Hepatocyte (in vitro differentiated cells): ENCODE measurements around the gene SIX3.

ENCODE experiments used
- EZH2 ChIP-seq: fragments of 200-600 bp; sonication (generic); IDR thresholded peaks from 2 replicates; pipeline ENCODE4 v1.6.1; 2016; ENCODE audit warnings: antibody characterized with exemption, mild to moderate bottlenecking, borderline replicate concordance
- TF ChIP-seq, protein P1 (sequence below): fragments of 200-600 bp; sonication (generic); IDR thresholded peaks from 2 replicates; pipeline ENCODE4 v1.5.1; 2016; ENCODE audit warnings: antibody characterized with exemption, mild to moderate bottlenecking; ENCODE audit not compliant: poor library complexity

DNA sequence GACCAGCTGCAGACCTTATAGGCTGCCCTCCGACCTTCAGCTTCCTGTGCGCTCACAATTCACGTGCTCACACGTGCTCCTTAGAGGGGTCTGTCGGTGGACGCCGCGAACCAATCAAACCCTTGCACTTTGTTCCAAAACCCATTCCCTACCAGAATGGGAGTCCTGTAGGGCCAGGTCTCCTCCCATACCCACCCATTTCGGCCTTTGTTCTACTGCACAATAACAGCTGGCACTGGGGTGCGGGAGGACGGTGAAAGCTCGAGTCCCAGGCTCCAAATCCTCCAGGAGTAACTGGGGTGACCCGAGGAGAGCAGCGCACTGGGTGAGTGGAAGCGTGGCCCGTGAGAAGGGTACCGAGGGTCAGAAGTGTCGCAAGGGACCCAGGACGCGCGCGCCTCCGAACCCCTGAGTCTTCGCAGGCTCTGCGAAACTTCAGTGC lies 13.0 kb downstream of the SIX3 start:
- no peak for TF ChIP-seq EZH2
- TF ChIP-seq, protein P1, sequence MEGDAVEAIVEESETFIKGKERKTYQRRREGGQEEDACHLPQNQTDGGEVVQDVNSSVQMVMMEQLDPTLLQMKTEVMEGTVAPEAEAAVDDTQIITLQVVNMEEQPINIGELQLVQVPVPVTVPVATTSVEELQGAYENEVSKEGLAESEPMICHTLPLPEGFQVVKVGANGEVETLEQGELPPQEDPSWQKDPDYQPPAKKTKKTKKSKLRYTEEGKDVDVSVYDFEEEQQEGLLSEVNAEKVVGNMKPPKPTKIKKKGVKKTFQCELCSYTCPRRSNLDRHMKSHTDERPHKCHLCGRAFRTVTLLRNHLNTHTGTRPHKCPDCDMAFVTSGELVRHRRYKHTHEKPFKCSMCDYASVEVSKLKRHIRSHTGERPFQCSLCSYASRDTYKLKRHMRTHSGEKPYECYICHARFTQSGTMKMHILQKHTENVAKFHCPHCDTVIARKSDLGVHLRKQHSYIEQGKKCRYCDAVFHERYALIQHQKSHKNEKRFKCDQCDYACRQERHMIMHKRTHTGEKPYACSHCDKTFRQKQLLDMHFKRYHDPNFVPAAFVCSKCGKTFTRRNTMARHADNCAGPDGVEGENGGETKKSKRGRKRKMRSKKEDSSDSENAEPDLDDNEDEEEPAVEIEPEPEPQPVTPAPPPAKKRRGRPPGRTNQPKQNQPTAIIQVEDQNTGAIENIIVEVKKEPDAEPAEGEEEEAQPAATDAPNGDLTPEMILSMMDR: no peak
